Prostate gland (tissue), 2 donors: ENCODE results near the gene SMTN.

ENCODE experiments used
- POLR2AphosphoS5 ChIP-seq: sonication (generic); formaldehyde crosslinking; IDR thresholded peaks from one replicate; pipeline ENCODE4 v1.6.1; 2017; ENCODE audit warnings: antibody characterized with exemption
- TF ChIP-seq, protein P1 (sequence below), 4 experiments: fragments of 200-600 bp in 2 of 4; fragments of 450-650 bp in 2 of 4; sonication (generic) in 2 of 4; IDR thresholded peaks; 1 replicate in 3 of 4; 2 replicates in 1 of 4; pipeline ENCODE4 v1.5.1; 2016 to 2019; ENCODE audit warnings: antibody characterized with exemption in 4 of 4, mild to moderate bottlenecking in 2 of 4, moderate library complexity in 2 of 4

DNA sequence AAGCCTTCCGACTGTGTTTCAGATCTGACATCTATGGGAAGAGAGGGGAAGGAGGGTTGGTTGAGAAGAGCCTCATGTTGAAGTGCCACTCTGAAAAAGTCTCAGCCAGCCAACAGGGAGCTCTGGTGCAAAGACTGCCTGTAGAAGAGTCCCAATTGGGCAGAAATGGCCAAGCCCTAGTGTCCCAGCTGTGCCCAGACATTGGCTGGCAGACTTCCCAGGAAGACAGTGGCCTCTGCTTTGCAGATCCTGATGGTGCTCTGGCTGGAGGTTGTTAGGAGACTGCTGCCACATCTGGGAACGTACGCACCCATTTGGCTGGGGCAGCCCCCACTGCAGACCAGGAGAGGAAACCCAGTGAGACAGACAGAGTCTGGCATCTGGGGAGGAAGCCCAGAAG lies 62.4 kb downstream of the SMTN start:
- TF ChIP-seq, protein P1, sequence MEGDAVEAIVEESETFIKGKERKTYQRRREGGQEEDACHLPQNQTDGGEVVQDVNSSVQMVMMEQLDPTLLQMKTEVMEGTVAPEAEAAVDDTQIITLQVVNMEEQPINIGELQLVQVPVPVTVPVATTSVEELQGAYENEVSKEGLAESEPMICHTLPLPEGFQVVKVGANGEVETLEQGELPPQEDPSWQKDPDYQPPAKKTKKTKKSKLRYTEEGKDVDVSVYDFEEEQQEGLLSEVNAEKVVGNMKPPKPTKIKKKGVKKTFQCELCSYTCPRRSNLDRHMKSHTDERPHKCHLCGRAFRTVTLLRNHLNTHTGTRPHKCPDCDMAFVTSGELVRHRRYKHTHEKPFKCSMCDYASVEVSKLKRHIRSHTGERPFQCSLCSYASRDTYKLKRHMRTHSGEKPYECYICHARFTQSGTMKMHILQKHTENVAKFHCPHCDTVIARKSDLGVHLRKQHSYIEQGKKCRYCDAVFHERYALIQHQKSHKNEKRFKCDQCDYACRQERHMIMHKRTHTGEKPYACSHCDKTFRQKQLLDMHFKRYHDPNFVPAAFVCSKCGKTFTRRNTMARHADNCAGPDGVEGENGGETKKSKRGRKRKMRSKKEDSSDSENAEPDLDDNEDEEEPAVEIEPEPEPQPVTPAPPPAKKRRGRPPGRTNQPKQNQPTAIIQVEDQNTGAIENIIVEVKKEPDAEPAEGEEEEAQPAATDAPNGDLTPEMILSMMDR (IDR thresholded peaks at IDR 0.05), result no peak
- no peak for TF ChIP-seq POLR2AphosphoS5
